ENCODE measurements around the gene GAS2L2.

DNA sequence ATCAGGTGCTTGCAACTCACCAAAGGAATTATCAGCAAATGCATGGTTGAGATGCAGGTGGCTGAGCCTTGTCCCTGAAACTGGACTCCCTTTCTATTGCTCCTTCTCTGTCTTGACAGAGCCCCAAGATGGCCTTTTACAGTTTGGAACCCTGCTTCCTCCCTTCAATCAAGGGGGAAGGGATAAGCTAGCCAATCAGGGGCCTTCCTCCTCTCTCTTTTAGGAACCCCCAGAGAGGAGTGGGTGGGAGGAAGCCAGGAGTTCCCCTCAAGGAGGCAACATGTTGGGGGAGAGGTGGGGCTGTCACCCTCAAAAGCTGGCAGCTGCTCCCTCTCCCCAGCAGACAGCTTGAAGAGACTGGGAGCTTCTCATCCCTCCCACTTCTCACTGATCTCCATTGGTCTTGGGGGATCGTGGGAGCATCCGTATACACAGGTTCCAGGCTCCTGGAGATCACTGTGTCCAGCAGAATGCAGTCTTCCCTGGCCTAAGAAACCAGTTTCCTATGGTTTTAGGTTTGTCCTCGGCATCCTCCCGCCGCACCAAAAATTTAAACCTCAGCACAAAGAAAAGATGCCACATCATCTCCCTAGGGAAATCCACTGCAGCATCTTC, 14.4 kb downstream of the GAS2L2 start:
- no peak for TF ChIP-seq POLR2A (IDR thresholded peaks at IDR 0.05)
- TF ChIP-seq, protein P1, sequence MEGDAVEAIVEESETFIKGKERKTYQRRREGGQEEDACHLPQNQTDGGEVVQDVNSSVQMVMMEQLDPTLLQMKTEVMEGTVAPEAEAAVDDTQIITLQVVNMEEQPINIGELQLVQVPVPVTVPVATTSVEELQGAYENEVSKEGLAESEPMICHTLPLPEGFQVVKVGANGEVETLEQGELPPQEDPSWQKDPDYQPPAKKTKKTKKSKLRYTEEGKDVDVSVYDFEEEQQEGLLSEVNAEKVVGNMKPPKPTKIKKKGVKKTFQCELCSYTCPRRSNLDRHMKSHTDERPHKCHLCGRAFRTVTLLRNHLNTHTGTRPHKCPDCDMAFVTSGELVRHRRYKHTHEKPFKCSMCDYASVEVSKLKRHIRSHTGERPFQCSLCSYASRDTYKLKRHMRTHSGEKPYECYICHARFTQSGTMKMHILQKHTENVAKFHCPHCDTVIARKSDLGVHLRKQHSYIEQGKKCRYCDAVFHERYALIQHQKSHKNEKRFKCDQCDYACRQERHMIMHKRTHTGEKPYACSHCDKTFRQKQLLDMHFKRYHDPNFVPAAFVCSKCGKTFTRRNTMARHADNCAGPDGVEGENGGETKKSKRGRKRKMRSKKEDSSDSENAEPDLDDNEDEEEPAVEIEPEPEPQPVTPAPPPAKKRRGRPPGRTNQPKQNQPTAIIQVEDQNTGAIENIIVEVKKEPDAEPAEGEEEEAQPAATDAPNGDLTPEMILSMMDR (IDR thresholded peaks at IDR 0.05) = no peak
